Trophoblast cell (in vitro differentiated cells and primary cell): ENCODE data around the gene ACOD1.

Source experiments
- DNase-seq, 2 donors: peaks; one replicate each; pipeline ENCODE4 v3.0.0-alpha.2; 2016
- H2AFZ ChIP-seq: 2 replicates; pipeline ENCODE4 v1.6.1; 2013; ENCODE audit warnings: low read length, moderate library complexity, mild to moderate bottlenecking; ENCODE audit not compliant: insufficient read depth, poor library complexity
- H2AK5ac ChIP-seq: 2 replicates; pipeline ENCODE4 v1.6.1; 2013; ENCODE audit warnings: mild to moderate bottlenecking, low read length
- H2BK120ac ChIP-seq: 2 replicates; pipeline ENCODE4 v1.6.1; 2013; ENCODE audit warnings: low read length, mild to moderate bottlenecking, moderate library complexity; ENCODE audit not compliant: insufficient read depth, poor library complexity
- H2BK12ac ChIP-seq: 2 replicates; pipeline ENCODE4 v1.6.1; 2013; ENCODE audit warnings: mild to moderate bottlenecking, low read length, moderate library complexity
- H2BK5ac ChIP-seq: 2 replicates; pipeline ENCODE4 v1.6.1; 2013; ENCODE audit warnings: low read length, low read depth, moderate library complexity, mild to moderate bottlenecking; ENCODE audit not compliant: poor library complexity
- H3K14ac ChIP-seq: 2 replicates; pipeline ENCODE4 v1.6.1; 2013; ENCODE audit warnings: mild to moderate bottlenecking, low read length
- H3K18ac ChIP-seq: 2 replicates; pipeline ENCODE4 v1.6.1; 2013; ENCODE audit warnings: mild to moderate bottlenecking, low read length
- H3K23ac ChIP-seq: 2 replicates; pipeline ENCODE4 v1.6.1; 2013; ENCODE audit warnings: low read length
- H3K27ac ChIP-seq: 2 replicates; pipeline ENCODE4 v1.5.1; 2013; ENCODE audit warnings: low read depth, mild to moderate bottlenecking, inconsistent platforms, low read length, moderate library complexity
- H3K27me3 ChIP-seq: 2 replicates; pipeline ENCODE4 v1.6.1; 2013; ENCODE audit warnings: inconsistent platforms, mild to moderate bottlenecking, low read length, moderate library complexity; ENCODE audit not compliant: insufficient read depth
- H3K36me3 ChIP-seq, 2 experiments: 1 replicate in 1 of 2; 2 replicates in 1 of 2; pipeline ENCODE4 v1.6.1; 2013; ENCODE audit warnings: low read length in 2 of 2, mild to moderate bottlenecking in 2 of 2, moderate library complexity in 1 of 2; ENCODE audit not compliant: insufficient read depth in 2 of 2, control insufficient read depth in 1 of 2
- H3K4ac ChIP-seq: 2 replicates; pipeline ENCODE4 v1.6.1; 2013; ENCODE audit warnings: low read depth, mild to moderate bottlenecking, low read length, moderate library complexity
- H3K4me1 ChIP-seq, 2 experiments: 1 replicate in 1 of 2; 2 replicates in 1 of 2; pipeline ENCODE4 v1.6.1; 2013; ENCODE audit warnings: low read length in 2 of 2, mild to moderate bottlenecking in 2 of 2, moderate library complexity in 1 of 2; ENCODE audit not compliant: insufficient read depth in 2 of 2, control insufficient read depth in 1 of 2
- H3K4me2 ChIP-seq: 2 replicates; pipeline ENCODE4 v1.6.1; 2013; ENCODE audit warnings: inconsistent platforms, mild to moderate bottlenecking, low read length, moderate library complexity
- H3K4me3 ChIP-seq: 2 replicates; pipeline ENCODE4 v1.5.1; 2013; ENCODE audit warnings: mild to moderate bottlenecking, low read depth, low read length, inconsistent platforms
- H3K79me1 ChIP-seq: one replicate; pipeline ENCODE4 v1.6.1; 2013; ENCODE audit warnings: low read length
- H3K79me2 ChIP-seq: 2 replicates; pipeline ENCODE4 v1.6.1; 2013; ENCODE audit warnings: low read length, mild to moderate bottlenecking; ENCODE audit not compliant: control insufficient read depth, insufficient read depth, poor library complexity
- H3K9ac ChIP-seq: 2 replicates; pipeline ENCODE4 v1.6.1; 2013; ENCODE audit warnings: mild to moderate bottlenecking, low read length
- H3K9me3 ChIP-seq: 2 replicates; pipeline ENCODE4 v1.6.1; 2013; ENCODE audit warnings: low read depth, mild to moderate bottlenecking, control low read depth, inconsistent platforms, low read length; ENCODE audit not compliant: insufficient read depth
- H4K12ac ChIP-seq: 2 replicates; pipeline ENCODE4 v1.6.1; 2013; ENCODE audit warnings: low read depth, mild to moderate bottlenecking, low read length, moderate library complexity
- H4K8ac ChIP-seq: 2 replicates; pipeline ENCODE4 v1.6.1; 2013; ENCODE audit warnings: low read depth, mild to moderate bottlenecking, low read length, moderate library complexity
- H4K91ac ChIP-seq: one replicate; pipeline ENCODE4 v1.6.1; 2013; ENCODE audit warnings: low read depth, mild to moderate bottlenecking, low read length, moderate library complexity
- WGBS: extraction: QIAGEN DNeasy Blood & Tissue Kit; methylation state at CpG from one replicate; pipeline ENCODE4 v1.1.7; 2013; ENCODE audit warnings: missing lambda C conversion rate; ENCODE audit not compliant: insufficient read length, insufficient coverage; ENCODE audit errors: extremely low coverage; 5-methylcytosine and 5-hydroxymethylcytosine counted together

Gene ACOD1

GRCh38 chr13:77002590-77003190 is 54.4 kb downstream of the ACOD1 start:
- Histone ChIP-seq H3K4me1 (no peaks in the 10 kb centered on the region), H4K8ac (no peak overlapping the region), H3K9ac (no peak overlapping the region), H3K4ac (no peak overlapping the region), H3K9me3 (no peaks in the 10 kb centered on the region), H3K18ac (no peak overlapping the region), H2BK5ac (no peak overlapping the region), H3K4me3 (no peak overlapping the region), H3K27me3 (no peaks in the 10 kb centered on the region), H3K4me2 (no peak overlapping the region), H4K12ac (no peak overlapping the region), H2AFZ (no peak overlapping the region), H3K79me2 (no peaks in the 10 kb centered on the region), H3K79me1 (no peaks in the 10 kb centered on the region), H3K23ac (no peak overlapping the region), H4K91ac (no peak overlapping the region), H3K36me3 (peaks cover 2 to 15% of the 10 kb centered on the region in 2 experiments), H3K27ac (no peak overlapping the region), H2AK5ac (no peak overlapping the region), H2BK120ac (no peak overlapping the region), H3K14ac (no peak overlapping the region), H2BK12ac (no peak overlapping the region)
- DNase-seq = peak in 1 of 2 donors; percentile 73
- WGBS = no CpG with 5 or more reads among the region's 7 CpGs
